K562 (cell line): ENCODE data around the gene ZFP3. TPM values are rescaled to one million over a fixed set of nuclear protein-coding genes. Genes with fewer than 3 reads are reported as not detected.
A peak's percentile ranks its signal among the peaks of the same experiment; 100 is the strongest.

ENCODE experiments used
- BCOR ChIP-seq: fragments of 450-650 bp; IDR thresholded peaks from 2 replicates; pipeline ENCODE4 v1.6.1; 2016
- BRD9 ChIP-seq: fragments of 450-650 bp; IDR thresholded peaks from 2 replicates; pipeline ENCODE4 v1.6.1; 2018; ENCODE audit warnings: low read depth; ENCODE audit not compliant: partially characterized antibody
- CCNT2 ChIP-seq: IDR thresholded peaks from 2 replicates; pipeline ENCODE4 v1.6.1; 2011; ENCODE audit warnings: borderline replicate concordance, low read depth, mild to moderate bottlenecking, moderate library complexity, mixed read lengths, low read length; ENCODE audit not compliant: insufficient read length; ENCODE audit errors: extremely low read depth
- CHD2 ChIP-seq: IDR thresholded peaks from 2 replicates; pipeline ENCODE4 v1.6.1; 2011; ENCODE audit warnings: low read depth, low read length
- COPS2 ChIP-seq: fragments of 450-650 bp; conservative IDR thresholded peaks from 2 replicates; pipeline ENCODE4 v1.6.1; 2016; ENCODE audit warnings: mild to moderate bottlenecking, moderate library complexity
- CTBP1 ChIP-seq: fragments of 450-650 bp; IDR thresholded peaks from 2 replicates; pipeline ENCODE4 v1.6.1; 2016; ENCODE audit warnings: borderline replicate concordance
- EHMT2 ChIP-seq: fragments of 450-650 bp; IDR thresholded peaks from 2 replicates; pipeline ENCODE4 v1.6.1; 2018; ENCODE audit warnings: antibody characterized with exemption
- EP400 ChIP-seq: fragments of 450-650 bp; IDR thresholded peaks from 2 replicates; pipeline ENCODE4 v1.6.1; 2017; ENCODE audit warnings: antibody characterized with exemption, mild to moderate bottlenecking, moderate library complexity
- HDAC3 ChIP-seq: fragments of 450-650 bp; IDR thresholded peaks from 2 replicates; pipeline ENCODE4 v1.6.1; 2018; ENCODE audit warnings: borderline replicate concordance, mild to moderate bottlenecking, moderate library complexity; ENCODE audit not compliant: partially characterized antibody
- HIVEP1 ChIP-seq: fragments of 250-450 bp; sonication (Bioruptor Pico); IDR thresholded peaks from 2 replicates; pipeline ENCODE4 v1.4.0; 2020; ENCODE audit warnings: mild to moderate bottlenecking
- KAT7 ChIP-seq: sonication (generic); formaldehyde crosslinking; IDR thresholded peaks from 2 replicates; pipeline ENCODE4 v1.8.0; 2022; ENCODE audit warnings: missing genetic modification reagents, mild to moderate bottlenecking, borderline replicate concordance
- KHSRP ChIP-seq: fragments of 450-650 bp; IDR thresholded peaks from 2 replicates; pipeline ENCODE4 v1.6.1; 2017
- MCM3 ChIP-seq: fragments of 450-650 bp; IDR thresholded peaks from 2 replicates; pipeline ENCODE4 v1.6.1; 2016
- MCM7 ChIP-seq, 2 experiments: fragments of 450-650 bp; IDR thresholded peaks; 2 replicates each; pipeline ENCODE4 v1.6.1; 2016 to 2018
- NFE2 ChIP-seq: IDR thresholded peaks from 2 replicates; pipeline ENCODE4 v1.6.1; 2014; ENCODE audit warnings: antibody characterized with exemption, low read depth
- NR4A1 ChIP-seq, 2 experiments: fragments of 250-450 bp in 1 of 2; fragments of 450-650 bp in 1 of 2; sonication (Bioruptor Pico) in 1 of 2; IDR thresholded peaks; 2 replicates each; pipeline versions ENCODE4 v1.4.0 to v1.6.1; 2016 to 2020; ENCODE audit warnings: mild to moderate bottlenecking in 2 of 2, missing compliant biosample characterization in 1 of 2, missing genetic modification characterization in 1 of 2, moderate library complexity in 1 of 2
- NRF1 ChIP-seq, 2 experiments: fragments of 450-650 bp; IDR thresholded peaks in 1 of 2; conservative IDR thresholded peaks in 1 of 2; 2 replicates each; pipeline ENCODE4 v1.6.1; 2014; ENCODE audit warnings: mild to moderate bottlenecking in 2 of 2
- SAFB ChIP-seq: fragments of 200-400 bp; formaldehyde crosslinking; IDR thresholded peaks from 2 replicates; pipeline ENCODE4 v1.6.1; 2017; ENCODE audit warnings: low read depth, low read length, borderline replicate concordance
- SIN3B ChIP-seq: fragments of 450-650 bp; IDR thresholded peaks from 2 replicates; pipeline ENCODE4 v1.6.1; 2017; ENCODE audit warnings: low read depth, mild to moderate bottlenecking, moderate library complexity
- SMARCC2 ChIP-seq: fragments of 450-650 bp; IDR thresholded peaks from 2 replicates; pipeline ENCODE4 v1.6.1; 2017; ENCODE audit warnings: antibody characterized with exemption, moderate library complexity, mild to moderate bottlenecking, low read depth
- SMARCE1 ChIP-seq: fragments of 450-650 bp; IDR thresholded peaks from 2 replicates; pipeline ENCODE4 v1.7.1; 2016; ENCODE audit warnings: mild to moderate bottlenecking
- TAL1 ChIP-seq: fragments of 450-650 bp; IDR thresholded peaks from 2 replicates; pipeline ENCODE4 v1.6.1; 2016; ENCODE audit warnings: mild to moderate bottlenecking
- TOE1 ChIP-seq, 2 experiments: fragments of 450-650 bp in 1 of 2; sonication (generic) in 1 of 2; formaldehyde crosslinking in 1 of 2; IDR thresholded peaks; 2 replicates each; pipeline versions ENCODE4 v1.7.1 to v1.8.0; 2016 to 2022; ENCODE audit warnings: borderline replicate concordance in 2 of 2, mild to moderate bottlenecking in 2 of 2, antibody characterized with exemption in 1 of 2, inconsistent platforms in 1 of 2, low read depth in 1 of 2, missing genetic modification reagents in 1 of 2, moderate library complexity in 1 of 2
- U2AF2 ChIP-seq: fragments of 200-400 bp; formaldehyde crosslinking; optimal IDR thresholded peaks from 2 replicates; pipeline ENCODE3; 2017; ENCODE audit warnings: low read depth, mild to moderate bottlenecking, low read length
- ZBTB9 ChIP-seq: fragments of 450-650 bp; formaldehyde crosslinking; IDR thresholded peaks from 2 replicates; pipeline ENCODE4 v1.4.0; 2020; ENCODE audit warnings: mild to moderate bottlenecking, moderate library complexity
- ZEB2 ChIP-seq: fragments of 450-650 bp; IDR thresholded peaks from 2 replicates; pipeline ENCODE4 v1.6.1; 2016
- ZNF184 ChIP-seq: sonication (generic); formaldehyde crosslinking; IDR thresholded peaks from 2 replicates; pipeline ENCODE4 v1.5.0; 2020; ENCODE audit warnings: missing genetic modification reagents
- ZNF431 ChIP-seq: sonication (generic); formaldehyde crosslinking; IDR thresholded peaks from 2 replicates; pipeline ENCODE4 v1.8.0; 2022; ENCODE audit warnings: mild to moderate bottlenecking, missing genetic modification reagents
- ZNF511 ChIP-seq: sonication (generic); formaldehyde crosslinking; IDR thresholded peaks from 2 replicates; pipeline ENCODE4 v1.8.0; 2022; ENCODE audit warnings: mild to moderate bottlenecking, missing genetic modification reagents
- ZNF644 ChIP-seq: fragments of 200-800 bp; sonication (Bioruptor generic); IDR thresholded peaks from 2 replicates; pipeline ENCODE4 v1.6.1; 2016; ENCODE audit warnings: low read depth, missing genetic modification characterization, missing compliant biosample characterization
- ZZZ3 ChIP-seq: fragments of 450-650 bp; IDR thresholded peaks from 2 replicates; pipeline ENCODE4 v1.6.1; 2016; ENCODE audit warnings: antibody characterized with exemption, mild to moderate bottlenecking, moderate library complexity
- polyA plus RNA-seq, 8 experiments: library from polyadenylated mRNA; depleted of rRNA in 4 of 8; stranded (reverse) in 5 of 8; unstranded in 3 of 8; fragments of >200 nt; fragmentation: Nextera tagmentation in 2 of 8; fragmentation: Illumina TruSeq in 1 of 8; extraction: Ambion mirVana in 2 of 8; extraction: Trizol in 1 of 8; gene quantifications; 2 replicates each; pipeline versions ENCODE4 v1.2.1 to v1.2.3, GENCODE V29; 2011 to 2014; ENCODE audit warnings: inconsistent platforms in 1 of 8, missing spikeins in 1 of 8
- total RNA-seq, 7 experiments: library from RNA; depleted of rRNA in 6 of 7; stranded (reverse); fragments of >200 nt in 6 of 7; fragmentation: Illumina TruSeq in 2 of 7; extraction: Trizol in 2 of 7; gene quantifications; 2 replicates each; pipeline versions ENCODE4 v1.2.1 to v1.2.3, GENCODE V29; 2011 to 2021; ENCODE audit warnings: low replicate concordance in 1 of 7

The ZFP3 gene
- total and polyA plus RNA-seq, 9 of the 15 experiments (the other 6 are each of a cell fraction or from before 2014, with no cell fraction given) = 0.04 TPM; not detected in 8

- TF ChIP-seq KHSRP (no peak), ZNF511 (CRISPR knock-in tag) (0 out of 2 replicates have a peak, but pooled peaks have one; percentile 34), SIN3B (no peak), U2AF2 (no peak), CHD2 (0 out of 2 replicates have a peak, but pooled peaks have one; percentile 36), BRD9 (no peak), MCM3 (no peak), BCOR (no peak), CCNT2 (peak; percentile 37), ZZZ3 (no peak), ZEB2 (0 out of 2 replicates have a peak, but pooled peaks have one; percentile 19), SMARCC2 (no peak), NFE2 (no peak), TAL1 (no peak), NRF1 (conservative IDR thresholded peaks at IDR 0.05 in 1 of 2, IDR thresholded peaks at IDR 0.05 in 1 of 2) (peak; percentile 95 to 96), SAFB (no peak), ZNF644 (tag) (no peak), ZNF184 (CRISPR knock-in tag) (no peak), EP400 (peak; percentile 69; the same call in 1 of the 2 replicates), HDAC3 (no peak), COPS2 (no peak), MCM7 (IDR thresholded peaks at IDR 0.05) (no peak), ZNF431 (no peak), EHMT2 (no peak), ZBTB9 (CRISPR knock-in tag) (no peak), TOE1 (IDR thresholded peaks at IDR 0.05; ENCODE audit: borderline replicate concordance) (no peak), TOE1 (CRISPR knock-in tag; IDR thresholded peaks at IDR 0.05; ENCODE audit: borderline replicate concordance, low read depth) (no peak), KAT7 (no peak), NR4A1 (CRISPR knock-in tag; IDR thresholded peaks at IDR 0.05) (no peak), NR4A1 (tag; IDR thresholded peaks at IDR 0.05) (no peak), SMARCE1 (no peak), HIVEP1 (no peak), CTBP1 (peak; percentile 52; the same call in 1 of the 2 replicates)
These were observed 33.3 kb downstream of the ZFP3 start, which contains the start of gene ZNF232 (continued) for GRCh38 chr17:5111402-5112204.
